Measurements from ENCODE around the gene USP33.
A peak's percentile ranks its signal among the peaks of the same experiment; 100 is the strongest.
"Not testable (repeated sequence)": the region's sequence is repeated elsewhere in the genome, so short reads cannot be mapped to it uniquely, and the experiment has no call there.

Gene USP33

DNA sequence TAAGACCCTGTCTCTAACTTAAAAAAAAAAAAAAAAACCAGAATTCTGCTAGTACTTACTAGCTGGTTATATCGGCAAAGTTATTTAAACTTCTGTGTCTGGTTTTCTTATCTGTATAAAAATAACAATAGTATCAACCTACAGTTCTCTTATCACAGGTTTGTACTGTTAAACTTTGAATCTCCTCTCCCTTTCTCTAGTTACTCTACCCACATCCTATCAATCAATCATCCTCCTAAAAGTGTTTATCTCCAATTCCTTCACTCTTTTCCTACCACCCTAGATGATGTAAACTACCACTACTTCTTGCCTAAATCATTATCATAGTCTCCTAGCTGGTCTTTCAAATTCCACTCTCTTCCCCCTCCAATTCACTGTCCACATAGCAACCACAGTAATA, 27.6 kb downstream of the USP33 start:
- no peak for DNase-seq

DNA sequence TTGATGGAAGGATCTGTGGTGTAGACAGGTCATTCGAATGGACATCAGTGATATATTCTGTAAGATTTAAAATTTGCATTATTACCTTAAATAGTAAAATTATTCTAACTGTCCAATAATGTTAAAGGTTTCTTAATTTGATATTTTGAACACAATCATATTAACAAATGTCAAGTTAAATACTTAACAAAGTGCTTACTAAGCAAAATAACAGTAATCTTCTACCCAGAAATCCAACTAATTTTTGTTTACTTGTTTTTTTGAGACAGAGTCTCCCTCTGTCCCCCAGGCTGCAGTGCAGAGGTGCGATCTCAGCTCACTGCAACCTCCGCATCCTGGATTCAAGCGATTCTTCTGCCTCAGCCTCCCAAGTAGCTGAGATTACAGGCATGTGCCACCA, 33.9 kb downstream of the USP33 start:
- DNase-seq: no peak

DNA sequence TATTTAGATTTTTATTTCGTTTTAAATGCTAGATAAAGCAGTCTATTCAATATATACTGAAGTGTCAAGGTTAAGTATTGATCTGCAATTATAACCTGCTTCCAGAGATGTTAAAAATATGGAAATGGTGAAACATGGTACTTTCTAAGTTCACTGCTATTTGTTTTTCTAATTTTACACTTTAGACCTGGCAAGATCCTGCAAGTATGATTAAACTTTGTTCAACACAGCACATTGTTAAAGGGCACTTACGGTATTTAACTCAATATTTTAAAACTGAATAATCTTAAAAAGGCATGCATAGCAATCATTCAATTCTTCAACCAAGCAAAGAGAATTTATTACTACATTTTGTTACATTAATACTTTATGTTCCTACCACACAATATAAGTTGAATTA, 41.5 kb downstream of the USP33 start:
- DNase-seq: no peak

DNA sequence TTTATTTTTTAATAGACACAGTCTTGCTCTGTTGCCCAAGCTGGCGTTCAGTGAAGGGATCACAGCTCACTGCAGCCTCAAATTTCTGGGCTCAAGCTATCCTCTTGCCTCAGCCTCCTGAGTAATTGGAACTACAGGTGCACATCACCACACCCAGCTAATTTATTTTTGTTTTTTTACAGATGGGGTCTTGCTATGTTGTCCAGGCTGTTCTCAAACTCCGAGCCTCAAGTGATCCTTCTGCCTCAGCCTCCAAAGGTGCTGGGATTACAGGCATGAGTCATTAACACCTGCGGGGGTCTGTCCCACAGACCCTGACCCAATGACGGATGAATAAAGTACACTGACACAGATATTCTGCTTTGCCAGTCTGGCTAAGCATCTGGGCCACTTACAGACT, 43.6 kb downstream of the USP33 start:
- DNase-seq: no peak

DNA sequence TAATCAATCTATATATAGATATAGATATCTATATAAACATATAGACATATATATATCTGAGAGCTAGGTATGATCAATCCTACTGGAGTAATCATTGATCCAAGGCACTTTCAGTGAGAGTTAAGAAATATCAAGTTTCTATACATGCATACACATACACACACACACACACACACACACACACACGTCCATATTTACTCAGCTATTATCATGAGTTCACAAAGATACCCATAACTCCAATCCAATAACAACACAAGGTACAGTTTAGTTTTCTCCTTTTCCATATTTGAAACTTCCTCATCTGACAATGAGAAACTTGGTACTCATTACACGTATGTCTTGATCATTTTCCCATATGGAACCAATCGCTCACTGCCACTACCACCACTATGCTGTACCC, 49.9 kb downstream of the USP33 start:
- DNase-seq: no peak

DNA sequence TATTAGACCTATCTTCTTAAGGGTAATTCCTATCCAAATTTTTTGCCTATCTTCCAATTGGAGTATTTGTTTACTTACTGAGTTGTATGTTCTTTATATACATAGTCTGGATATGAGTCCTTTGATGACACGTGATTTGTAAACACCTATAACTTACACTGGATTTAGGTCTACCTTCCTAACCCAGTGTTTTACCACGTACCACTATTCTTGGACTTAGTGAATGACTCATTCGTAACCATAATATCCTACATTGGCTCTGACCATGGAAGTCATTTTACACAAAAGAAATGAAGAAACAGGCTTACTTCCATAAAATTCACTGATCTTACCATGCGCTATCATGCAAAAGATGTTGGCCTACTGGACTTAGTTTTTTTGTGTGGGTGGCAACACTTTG, 53.3 kb downstream of the USP33 start:
- no peak for DNase-seq

DNA sequence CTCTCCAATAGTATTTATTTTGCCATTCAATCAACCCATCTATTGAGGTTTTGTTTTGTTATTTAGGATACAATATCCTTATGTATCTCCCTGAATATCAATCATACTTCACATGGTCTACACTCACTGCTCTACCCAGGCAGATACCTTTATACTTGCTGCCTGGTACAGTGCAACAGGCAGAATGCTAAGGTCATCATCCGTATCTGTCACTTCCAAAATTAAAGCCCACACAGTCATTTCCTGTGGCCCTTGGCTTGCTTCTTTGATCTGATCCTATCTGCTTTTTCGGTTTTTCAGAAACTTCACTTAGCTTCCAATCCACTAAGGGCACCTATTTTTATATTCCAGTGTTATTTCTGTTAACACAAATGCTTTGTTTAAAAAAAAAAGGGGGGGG, 54.9 kb downstream of the USP33 start:
- DNase-seq: no peak

DNA sequence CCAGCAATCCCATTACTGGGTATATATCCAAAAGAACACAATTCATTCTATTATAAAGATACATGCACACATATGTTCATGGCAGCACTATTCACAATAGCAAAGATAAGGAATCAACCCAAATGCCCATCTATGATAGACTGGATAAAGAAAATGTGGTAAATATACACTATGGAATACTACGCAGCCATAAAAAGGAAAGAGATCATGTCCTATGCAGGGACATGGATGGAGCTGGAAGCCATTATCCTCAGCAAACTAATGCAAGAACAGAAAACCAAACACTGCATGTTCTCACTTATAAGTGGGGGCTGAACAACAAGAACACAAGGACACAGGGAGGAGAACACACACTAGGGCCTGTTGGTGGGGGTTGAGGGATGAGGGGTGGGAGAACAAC, 60.0 kb downstream of the USP33 start:
- not testable (repeated sequence) for DNase-seq

DNA sequence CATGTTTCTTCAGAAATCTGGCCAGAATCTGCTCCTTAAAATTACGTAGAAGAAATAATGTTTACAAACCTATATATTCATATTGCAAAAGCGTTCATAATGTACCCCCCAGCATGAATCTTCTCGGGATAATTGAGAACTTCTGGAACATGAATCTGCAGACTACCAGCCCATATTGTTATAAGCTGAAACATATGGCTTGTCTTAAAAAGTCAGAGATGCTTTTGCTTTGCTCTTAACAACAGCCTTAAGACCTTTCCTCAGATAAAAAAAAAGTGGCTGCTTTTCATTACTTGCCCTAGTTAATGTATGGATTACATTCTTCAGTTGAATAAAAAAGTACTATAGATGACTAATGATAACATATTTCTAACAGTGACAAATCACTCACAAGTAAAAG, 62.2 kb downstream of the USP33 start:
- DNase-seq: no peak

DNA sequence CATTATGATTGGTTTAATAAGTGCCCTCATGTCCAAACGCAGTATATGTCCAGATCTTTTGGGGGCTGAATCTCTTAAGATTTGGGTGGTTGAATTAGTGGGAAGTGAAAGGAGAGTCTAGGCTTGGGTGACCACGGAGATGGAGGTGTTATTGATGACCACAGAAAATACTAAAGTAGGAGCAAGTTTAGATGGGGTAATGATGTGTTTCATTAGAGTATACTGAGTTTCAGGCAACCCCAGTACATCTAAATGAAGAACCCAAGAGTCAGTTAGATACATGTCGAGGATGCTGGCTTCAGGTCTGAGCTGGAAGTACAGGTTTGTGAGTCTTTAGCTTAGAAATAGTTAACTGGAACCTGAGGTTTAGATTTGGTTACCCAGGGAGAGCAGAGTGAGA, 70.7 kb downstream of the USP33 start:
- no peak for DNase-seq

DNA sequence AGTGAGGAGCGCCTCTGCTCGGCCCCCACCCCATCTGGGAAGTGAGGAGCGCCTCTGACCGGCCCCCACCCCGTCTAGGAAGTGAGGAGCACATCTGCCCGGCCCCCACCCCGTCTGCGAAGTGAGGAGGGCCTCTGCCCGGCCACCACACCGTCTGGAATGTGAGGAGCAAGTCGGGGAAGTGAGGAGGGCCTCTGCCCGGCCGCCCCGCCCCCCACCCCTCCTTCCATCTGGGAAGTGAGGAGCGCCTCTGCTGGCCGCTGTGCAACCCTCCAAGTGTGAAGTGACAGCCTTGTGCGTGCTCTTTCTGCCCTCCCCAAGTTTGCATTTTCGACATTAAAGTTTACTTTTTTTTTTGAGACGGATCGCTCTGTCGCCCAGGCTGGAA, 72.1 kb downstream of the USP33 start:
- DNase-seq: no peak

DNA sequence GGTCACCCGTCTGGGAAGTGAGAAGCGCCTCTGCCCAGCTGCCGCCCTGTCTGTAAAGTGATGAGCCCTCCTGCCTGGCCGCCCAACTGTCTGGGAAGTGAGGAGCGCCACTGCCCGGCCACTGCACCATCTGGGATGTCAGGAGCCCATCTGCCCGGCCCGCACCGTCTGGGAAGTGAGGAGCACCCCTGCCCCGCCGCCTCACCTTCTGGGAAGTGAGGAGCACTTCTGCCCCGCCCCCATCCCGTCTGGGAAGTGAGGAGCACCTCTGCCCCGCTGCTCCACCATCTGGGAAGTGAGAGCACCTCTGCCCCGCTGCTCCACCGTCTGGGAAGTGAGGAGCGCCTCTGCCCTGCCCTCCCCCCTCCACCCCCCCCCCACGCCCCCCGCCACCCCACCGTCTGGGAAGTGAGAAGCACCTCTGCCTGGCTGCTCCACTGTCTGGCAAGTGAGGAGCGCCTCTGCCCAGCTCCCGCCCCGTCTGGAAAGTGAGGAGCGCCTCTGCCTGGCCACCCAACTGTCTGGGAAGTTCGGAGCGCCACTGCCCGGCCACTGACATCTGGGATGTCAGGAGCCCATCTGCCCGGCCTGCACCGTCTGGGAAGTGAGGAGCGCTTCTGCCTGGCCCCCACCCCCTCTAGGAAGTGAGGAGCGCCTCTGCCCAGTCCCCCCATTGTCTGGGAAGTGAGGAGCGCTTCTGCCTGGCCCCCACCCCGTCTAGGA, 72.7 kb downstream of the USP33 start:
- DNase-seq: no peak

DNA sequence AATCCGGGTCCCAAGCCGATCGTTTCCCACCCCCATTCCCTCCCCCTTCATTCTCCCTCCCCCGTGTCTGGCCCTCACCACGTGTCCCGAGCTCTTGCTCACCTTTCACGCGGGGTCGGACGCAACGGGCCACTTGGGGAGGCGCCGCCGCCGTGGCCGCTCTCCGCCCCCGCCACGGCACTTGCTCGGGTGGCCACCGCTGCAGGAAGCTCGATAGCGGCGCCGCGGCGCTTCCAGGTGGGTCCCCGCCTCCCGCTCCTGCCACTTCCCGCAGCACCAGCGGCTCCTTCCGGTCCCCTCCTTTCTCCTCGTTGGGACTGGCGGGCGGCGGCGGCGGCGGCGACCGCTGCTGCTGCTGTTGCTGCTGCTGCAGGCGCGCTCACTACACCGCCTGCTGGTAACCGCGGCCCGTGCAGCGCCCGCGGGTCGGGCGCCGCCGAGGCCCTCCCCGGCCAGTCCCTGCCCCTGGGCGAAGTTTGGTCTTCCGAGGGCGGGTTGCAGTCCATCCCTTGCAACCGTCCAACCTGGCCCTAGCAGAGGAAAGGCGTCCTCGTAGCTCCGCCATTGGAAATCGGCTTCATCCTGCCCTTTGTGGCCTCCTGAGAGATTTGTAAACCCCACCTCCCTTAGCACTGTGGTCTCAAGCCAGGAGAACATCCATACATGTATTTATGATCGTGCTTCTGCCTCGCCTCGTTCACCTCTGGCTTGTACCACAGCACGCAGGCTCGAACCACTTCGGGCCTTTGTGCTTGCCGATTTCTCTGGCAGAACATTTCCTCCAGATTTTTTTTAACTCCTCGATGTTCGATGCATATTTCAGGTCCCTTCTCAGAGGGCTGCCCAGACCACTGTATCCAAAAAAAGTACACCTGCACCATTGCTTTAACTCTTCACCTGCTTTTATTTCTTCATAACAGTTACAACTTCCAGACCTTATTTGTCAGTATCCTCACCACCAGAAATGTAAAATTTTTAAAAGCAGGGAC, 76.2 kb downstream of the USP33 start:
- DNase-seq: peak; percentile 94

DNA sequence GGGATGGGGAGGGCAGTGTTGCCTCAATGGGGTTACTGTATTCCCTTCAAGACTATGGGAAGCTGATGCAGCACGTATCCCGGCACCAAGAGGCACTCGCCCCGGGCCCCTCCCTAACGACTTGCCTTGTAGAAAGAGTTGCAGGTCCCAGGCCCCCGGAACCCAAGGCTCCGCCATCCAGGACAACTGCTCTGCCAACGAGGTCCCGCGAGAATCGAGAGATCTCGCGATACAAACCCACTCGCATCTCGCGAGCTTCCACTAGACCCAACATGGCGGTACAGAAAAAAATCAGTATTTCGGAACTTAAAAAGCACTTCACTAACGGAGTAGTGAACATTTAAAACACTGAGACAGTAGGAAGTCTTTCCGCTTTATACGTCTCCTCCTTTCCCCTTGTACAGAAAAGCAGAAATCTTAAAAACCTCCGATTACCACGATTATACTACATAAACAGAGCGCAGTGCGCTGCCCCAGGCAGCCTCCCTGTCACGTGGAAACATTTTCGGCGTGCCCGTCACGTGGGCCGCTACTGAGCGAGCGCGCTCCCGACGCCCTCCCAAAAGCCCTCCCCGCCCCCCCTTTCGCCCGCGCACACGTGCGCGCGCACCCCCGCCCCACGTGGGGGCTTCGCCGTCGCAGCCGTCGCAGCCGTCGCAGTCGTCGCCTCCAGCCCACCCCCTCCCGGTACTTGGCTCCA, 77.0 kb downstream of the USP33 start, which contains the start of gene ZZZ3:
Gene ZZZ3 (minus strand): TSS at position 199 of the 700 bp plus-strand sequence. CDS start 49,304 bp downstream, outside the sequence.
- peak; percentile 89 for DNase-seq

DNA sequence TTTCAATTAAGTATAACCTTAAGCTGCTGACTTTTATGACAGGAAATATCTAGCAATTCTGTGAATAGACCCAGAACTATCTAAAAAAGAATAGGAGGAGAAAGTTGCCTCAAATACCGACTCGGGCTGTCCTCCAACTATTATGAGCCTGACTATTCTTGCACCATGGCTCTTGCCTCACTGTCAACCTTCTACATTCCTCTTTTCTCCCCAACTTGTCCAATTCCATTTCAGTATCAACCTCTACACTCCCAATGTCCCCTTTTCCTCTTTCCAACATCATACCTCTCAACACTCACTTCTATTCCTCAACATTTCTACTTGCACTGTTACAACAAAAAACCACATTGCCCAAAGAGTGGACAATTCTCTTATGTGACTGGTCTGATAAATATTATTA, 79.5 kb downstream of the USP33 start:
- DNase-seq: no peak

DNA sequence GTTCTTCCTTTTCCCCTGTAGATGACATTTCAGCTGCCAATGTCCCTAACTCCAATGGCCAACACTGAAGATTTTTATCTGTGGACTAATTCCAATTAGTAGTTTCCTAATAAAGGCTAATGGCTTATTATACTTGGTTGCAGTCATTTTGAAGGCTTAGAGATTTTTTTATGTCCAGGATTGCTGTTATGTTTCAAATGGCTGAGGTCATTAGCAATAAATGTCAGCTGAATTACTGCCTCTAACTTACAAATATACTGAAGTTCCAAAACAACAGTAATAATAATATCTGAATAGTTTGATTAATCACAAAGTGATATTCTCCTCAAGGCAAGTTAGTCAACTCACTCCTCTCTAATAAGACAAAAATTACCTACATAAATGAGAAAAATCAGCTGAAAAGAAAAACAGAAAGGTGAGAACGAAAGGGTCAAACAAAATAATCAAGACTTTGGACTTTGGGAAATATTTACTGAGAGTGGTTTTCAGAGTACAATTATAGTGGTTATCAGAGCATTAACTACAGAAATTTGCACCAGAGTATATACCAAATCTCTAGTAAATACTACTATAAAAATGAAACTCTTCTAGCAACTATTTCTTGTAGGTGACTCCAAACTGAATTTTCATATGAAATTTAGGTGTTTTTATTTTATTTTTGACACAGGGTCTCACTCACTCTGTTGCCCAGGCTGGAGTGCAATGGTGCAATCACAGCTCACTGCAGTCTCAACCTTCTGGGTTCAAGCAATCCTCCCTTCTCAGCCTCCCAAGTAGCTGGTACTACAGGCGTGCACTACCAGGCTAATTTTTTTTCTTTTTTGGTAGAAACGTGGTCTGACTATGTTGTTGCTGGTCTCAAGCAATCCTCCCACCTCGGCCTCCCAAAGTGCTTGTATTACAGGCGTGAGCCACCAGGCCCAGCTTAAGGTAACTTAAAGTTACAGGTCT, 80.7 kb downstream of the USP33 start:
- DNase-seq: no peak

DNA sequence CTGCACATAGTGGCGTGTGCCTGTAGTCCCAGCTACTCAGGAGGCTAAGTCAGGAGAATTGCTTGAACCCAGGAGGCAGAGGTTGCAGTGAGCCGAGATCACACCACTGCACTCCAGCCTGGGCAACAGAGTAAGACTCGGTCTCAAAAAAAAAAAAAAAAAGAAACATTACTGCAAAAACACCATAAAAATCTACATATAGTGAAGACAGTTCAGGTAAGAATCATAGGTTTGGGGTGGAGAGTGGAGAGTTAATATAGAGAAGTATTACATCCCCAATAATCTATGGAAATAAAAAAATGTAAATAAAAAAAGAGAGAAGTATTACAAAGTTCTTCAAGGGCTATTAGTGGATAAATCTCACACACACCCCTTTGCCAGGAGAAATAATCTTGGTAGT, 84.8 kb downstream of the USP33 start:
- not testable (repeated sequence) for DNase-seq

DNA sequence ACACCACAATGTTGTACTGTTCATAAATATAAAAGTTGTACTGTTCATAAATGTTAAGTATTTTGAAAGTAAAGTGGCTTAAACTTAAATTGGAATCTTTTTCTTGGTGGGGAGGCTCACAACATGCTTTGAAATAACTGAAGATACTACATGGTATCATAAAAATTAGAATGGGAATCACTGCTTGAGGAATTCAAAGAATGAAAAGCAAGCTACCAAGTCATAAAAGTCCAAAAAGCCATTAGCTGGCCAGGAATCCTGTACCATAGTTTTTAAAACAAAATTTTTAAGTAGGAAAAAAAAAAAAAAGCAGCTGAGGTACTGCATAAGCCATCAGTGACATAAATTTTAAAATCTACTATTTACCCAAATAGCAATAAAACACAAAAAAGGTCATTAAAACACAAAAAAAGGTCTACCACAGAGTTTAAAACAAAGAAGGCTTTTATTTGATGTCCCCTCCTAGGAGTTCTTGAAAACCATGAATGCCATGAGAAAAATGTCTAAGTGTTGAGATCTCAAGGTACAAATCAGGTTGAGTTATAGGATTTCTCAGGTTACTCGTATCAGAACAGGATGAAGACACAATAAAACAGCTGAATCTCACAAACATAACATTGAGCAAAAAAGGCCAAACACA, 85.8 kb downstream of the USP33 start:
- DNase-seq: no peak

DNA sequence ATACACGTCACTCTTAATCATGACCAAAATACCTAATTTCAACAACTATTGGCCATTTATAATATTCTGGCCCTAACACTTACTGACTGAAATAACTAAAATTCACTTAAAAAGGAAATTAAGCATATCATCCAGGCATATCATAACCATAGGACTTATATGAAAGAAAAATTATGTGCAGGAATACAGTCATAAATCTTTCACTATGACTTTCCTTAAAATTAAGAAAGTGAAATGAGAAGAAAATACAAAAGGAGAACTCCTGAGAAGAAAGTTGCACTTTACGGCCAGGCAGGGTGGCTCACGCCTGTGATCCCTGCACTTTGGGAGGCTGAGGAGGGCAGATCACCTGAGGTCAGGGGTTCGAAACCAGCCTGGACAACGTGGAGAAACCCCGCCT, 86.6 kb downstream of the USP33 start:
- no peak for DNase-seq

DNA sequence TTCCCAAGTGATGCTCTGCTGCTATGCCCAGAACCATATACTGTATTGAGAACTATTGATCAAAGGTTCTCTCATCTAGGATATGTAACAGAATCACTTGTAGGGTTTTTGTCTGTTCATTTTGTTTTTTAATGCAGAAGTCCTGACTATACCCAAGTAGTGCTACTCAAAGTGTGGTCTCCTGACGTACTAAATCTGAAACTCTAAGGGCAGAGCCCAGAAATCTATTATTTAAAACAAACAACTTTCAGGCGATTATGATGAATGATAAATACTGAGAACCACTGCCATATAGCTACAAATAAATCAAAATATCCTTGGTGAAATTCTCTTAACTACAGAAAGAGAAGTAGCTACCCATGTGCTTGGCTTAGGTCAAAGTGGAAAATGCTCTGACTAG, 87.3 kb downstream of the USP33 start:
- no peak for DNase-seq

DNA sequence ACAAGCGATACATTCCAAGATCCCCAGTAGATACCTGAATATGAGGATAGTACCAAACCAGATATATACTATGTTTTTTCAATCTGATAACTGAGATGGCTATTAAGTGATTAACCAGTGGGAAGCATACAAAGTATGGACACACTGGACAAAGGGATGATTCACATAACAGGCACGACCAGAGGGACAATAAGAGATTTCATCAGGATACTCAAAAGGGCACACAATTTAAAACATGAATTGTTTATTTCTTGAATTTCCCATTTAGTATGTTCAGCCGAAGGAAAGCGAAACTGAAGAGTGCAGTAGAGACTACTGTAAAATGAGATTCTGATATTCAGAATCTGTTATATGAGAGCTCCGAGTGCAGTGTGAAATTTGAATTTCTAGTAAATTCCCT, 87.8 kb downstream of the USP33 start:
- peak; percentile 24 for DNase-seq

DNA sequence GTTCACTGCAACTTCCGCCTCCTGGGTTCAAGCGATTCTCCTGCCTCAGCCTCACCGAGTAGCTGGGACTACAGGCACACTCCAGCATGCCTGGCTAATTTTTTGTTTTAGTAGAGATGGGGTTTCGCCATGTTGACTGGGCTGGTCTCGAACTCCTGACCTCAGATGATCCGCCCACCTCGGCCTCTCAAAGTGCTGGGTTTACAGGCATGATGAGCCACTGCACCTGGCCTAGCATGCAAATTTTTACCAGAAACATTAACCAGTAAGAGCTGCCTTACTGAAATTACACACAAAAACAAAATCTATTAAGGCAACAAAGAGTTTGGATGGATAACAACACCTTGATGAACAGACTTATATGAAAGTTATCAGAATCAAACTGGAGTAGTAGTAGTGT, 89.3 kb downstream of the USP33 start:
- DNase-seq: no peak

Data from NCI-H146 (cell line).